Esophagus squamous epithelium (tissue), 5 donors: Measurements from ENCODE around the gene CNTN2. TPM values are rescaled to one million over a fixed set of nuclear protein-coding genes. Genes with fewer than 3 reads are reported as not detected.

Source experiments
- DNase-seq: peaks from one replicate; lab custom pipeline; 2025; lab: John Stamatoyannopoulos, UW
- H3K27ac ChIP-seq, 4 donors: fragments of 200-600 bp; sonication (generic); one replicate each; pipeline ENCODE4 v1.5.1; 2016 to 2019; ENCODE audit warnings: mild to moderate bottlenecking in 1 of 4
- H3K27me3 ChIP-seq, 4 donors: fragments of 200-600 bp; sonication (generic); 1 replicate in 3 of 4; 2 replicates in 1 of 4; pipeline versions ENCODE4 v1.5.1 to v1.6.0; 2017 to 2021; ENCODE audit warnings: antibody characterized with exemption in 1 of 4
- H3K36me3 ChIP-seq, 3 donors: fragments of 200-600 bp; sonication (generic); one replicate each; pipeline ENCODE4 v1.5.1; 2016 to 2019
- H3K4me1 ChIP-seq, 3 donors: fragments of 200-600 bp; sonication (generic); one replicate each; pipeline ENCODE4 v1.5.1; 2017 to 2019
- H3K4me3 ChIP-seq, 4 donors: fragments of 200-600 bp; sonication (generic); 1 replicate in 3 of 4; 2 replicates in 1 of 4; pipeline ENCODE4 v1.5.1; 2016 to 2019; ENCODE audit warnings: mild to moderate bottlenecking in 2 of 4, moderate library complexity in 1 of 4
- H3K9me3 ChIP-seq, 3 donors: fragments of 200-600 bp; sonication (generic); one replicate each; pipeline ENCODE4 v1.5.1; 2016 to 2019
- POLR2A ChIP-seq, 4 donors: fragments of 450-650 bp; IDR thresholded peaks; one replicate each; pipeline ENCODE4 v1.6.1; 2017; ENCODE audit warnings: antibody characterized with exemption in 4 of 4, mild to moderate bottlenecking in 4 of 4, moderate library complexity in 3 of 4
- WGBS, 2 donors: methylation state at CpG; one replicate each; pipeline ENCODE4 v1.1.5; 2018; 5-methylcytosine and 5-hydroxymethylcytosine counted together
- intact Hi-C: fragments of 100-400 bp; cut with DNase I; formaldehyde crosslinking; loops from one replicate; pipeline ENCODE4 v1.15.0; 2022
- total RNA-seq, 4 donors: library from RNA; depleted of rRNA; stranded (reverse); fragments of >200 nt; gene quantifications; one replicate each; pipeline ENCODE4 v1.1.0, GENCODE V29; 2016
- TF ChIP-seq, protein P1 (sequence below), 6 experiments: fragments of 450-650 bp in 4 of 6; fragments of 200-600 bp in 2 of 6; sonication (generic) in 2 of 6; IDR thresholded peaks; one replicate each; pipeline ENCODE4 v1.5.1; 2016 to 2019; ENCODE audit warnings: antibody characterized with exemption in 6 of 6, mild to moderate bottlenecking in 4 of 6, moderate library complexity in 4 of 6
- donor health status: DM: yes; HTN: yes; CAD: no.

The CNTN2 gene
- total RNA-seq, 4 donors from 2014 or later: 0.19 TPM; not detected in 3

DNA sequence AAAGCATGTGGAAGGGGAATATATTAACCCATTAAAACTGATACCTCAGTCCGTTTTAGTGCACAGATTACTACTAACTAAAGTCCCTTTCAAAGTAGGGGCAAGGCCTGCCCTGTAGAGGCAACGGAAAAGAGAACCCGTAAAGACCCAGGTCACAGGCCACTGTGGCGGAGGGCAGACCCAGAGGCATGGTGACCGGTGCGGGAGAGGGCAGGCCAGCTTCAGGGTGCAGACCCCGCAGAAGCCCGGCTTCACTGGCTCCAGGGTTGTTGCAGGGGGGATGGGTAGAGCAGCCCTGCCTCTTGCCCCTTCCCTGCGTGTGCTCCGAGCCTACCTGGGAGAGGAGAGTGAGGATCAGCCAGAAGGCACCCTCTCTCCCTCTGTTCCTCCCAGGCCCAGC, 17.7 kb downstream of the CNTN2 start:
- no peaks in the 10 kb centered on the region for H3K36me3 ChIP-seq
- DNase-seq: no peak
- H3K9me3 ChIP-seq: no peaks in the 10 kb centered on the region
- peaks cover 0 to 29% (median 0%) of the 10 kb centered on the region in 4 donors for H3K27me3 ChIP-seq
- intact Hi-C loops: loop anchor here (5.0 kb wide), 1 partner anchor 68 kb away; no protein-coding TSS in a partner anchor
- H3K4me3 ChIP-seq: no peak overlapping the region
- H3K27ac ChIP-seq: no peak overlapping the region
- TF ChIP-seq, protein P1, sequence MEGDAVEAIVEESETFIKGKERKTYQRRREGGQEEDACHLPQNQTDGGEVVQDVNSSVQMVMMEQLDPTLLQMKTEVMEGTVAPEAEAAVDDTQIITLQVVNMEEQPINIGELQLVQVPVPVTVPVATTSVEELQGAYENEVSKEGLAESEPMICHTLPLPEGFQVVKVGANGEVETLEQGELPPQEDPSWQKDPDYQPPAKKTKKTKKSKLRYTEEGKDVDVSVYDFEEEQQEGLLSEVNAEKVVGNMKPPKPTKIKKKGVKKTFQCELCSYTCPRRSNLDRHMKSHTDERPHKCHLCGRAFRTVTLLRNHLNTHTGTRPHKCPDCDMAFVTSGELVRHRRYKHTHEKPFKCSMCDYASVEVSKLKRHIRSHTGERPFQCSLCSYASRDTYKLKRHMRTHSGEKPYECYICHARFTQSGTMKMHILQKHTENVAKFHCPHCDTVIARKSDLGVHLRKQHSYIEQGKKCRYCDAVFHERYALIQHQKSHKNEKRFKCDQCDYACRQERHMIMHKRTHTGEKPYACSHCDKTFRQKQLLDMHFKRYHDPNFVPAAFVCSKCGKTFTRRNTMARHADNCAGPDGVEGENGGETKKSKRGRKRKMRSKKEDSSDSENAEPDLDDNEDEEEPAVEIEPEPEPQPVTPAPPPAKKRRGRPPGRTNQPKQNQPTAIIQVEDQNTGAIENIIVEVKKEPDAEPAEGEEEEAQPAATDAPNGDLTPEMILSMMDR (IDR thresholded peaks at IDR 0.05): no peak
- no peak for TF ChIP-seq POLR2A (IDR thresholded peaks at IDR 0.05)
- peaks cover 0 to 7% (median 4%) of the 10 kb centered on the region in 3 donors for H3K4me1 ChIP-seq
- 82 to 90% methylated on average over 8 to 10 of the region's 10 CpGs for WGBS, 2 donors

DNA sequence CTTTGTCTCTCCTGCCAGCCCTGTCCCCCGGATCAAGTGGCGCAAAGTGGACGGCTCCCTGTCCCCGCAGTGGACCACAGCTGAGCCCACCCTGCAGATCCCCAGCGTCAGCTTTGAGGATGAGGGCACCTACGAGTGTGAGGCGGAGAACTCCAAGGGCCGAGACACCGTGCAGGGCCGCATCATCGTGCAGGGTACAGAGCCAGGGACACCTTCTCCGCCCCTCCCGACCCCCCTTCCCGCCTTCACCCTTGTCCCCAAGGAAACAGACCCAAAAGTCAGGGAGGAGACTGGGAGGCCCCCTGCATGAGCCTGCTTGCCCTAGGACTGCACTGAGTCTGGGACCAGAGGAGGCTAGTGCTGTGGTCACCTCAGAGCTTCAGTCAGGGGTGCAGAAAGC, 18.2 kb downstream of the CNTN2 start:
- TF ChIP-seq, protein P1 (IDR thresholded peaks at IDR 0.05): no peak
- no peak for TF ChIP-seq POLR2A (IDR thresholded peaks at IDR 0.05)

DNA sequence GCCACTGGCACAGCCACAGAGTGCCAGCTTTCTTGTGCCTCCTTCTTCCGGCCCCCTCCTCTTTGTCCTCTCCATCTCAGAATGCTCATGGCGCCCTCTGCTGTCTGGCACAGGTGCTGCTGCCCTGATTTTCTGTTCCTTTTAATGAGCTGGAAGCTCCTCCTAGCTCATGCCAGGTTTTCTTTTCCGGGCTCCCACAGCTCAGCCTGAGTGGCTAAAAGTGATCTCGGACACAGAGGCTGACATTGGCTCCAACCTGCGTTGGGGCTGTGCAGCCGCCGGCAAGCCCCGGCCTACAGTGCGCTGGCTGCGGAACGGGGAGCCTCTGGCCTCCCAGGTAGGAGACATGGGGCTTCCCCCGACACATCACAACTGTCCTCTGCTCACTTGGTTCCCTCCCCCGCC, 18.7 kb downstream of the CNTN2 start:
- no peak for DNase-seq
- H3K9me3 ChIP-seq: no peaks in the 10 kb centered on the region
- H3K4me3 ChIP-seq: no peak overlapping the region
- intact Hi-C loops: loop anchor here (5.0 kb wide), 1 partner anchor 69 kb away; no protein-coding TSS in a partner anchor
- no peak overlapping the region for H3K27ac ChIP-seq
- H3K4me1 ChIP-seq: peaks cover 0 to 7% (median 4%) of the 10 kb centered on the region in 3 donors
- H3K36me3 ChIP-seq: no peaks in the 10 kb centered on the region
- no peak for TF ChIP-seq POLR2A (IDR thresholded peaks at IDR 0.05)
- TF ChIP-seq, protein P1 (IDR thresholded peaks at IDR 0.05): peak; percentile 56 to 86 (median 78)
- H3K27me3 ChIP-seq: peaks cover 0 to 22% (median 0%) of the 10 kb centered on the region in 4 donors
- 0 to 5% methylated on average over 3 to 4 of the region's 13 CpGs for WGBS, 2 donors

More for the DNA sequence above, 18.2 kb downstream of the CNTN2 start:
- Histone ChIP-seq H3K27ac (no peak overlapping the region), H3K4me1 (peaks cover 0 to 7% (median 4%) of the 10 kb centered on the region in 3 donors), H3K36me3 (no peaks in the 10 kb centered on the region), H3K9me3 (no peaks in the 10 kb centered on the region), H3K27me3 (peaks cover 0 to 24% (median 0%) of the 10 kb centered on the region in 4 donors), H3K4me3 (no peak overlapping the region)
- intact Hi-C loops: loop anchor here (5.0 kb wide), 1 partner anchor 69 kb away; no protein-coding TSS in a partner anchor
- DNase-seq: no peak
- WGBS, 2 donors: 78% methylated on average over 10 of the region's 14 CpGs; no CpG with 5 or more reads in 1 of the 2 donors

DNA sequence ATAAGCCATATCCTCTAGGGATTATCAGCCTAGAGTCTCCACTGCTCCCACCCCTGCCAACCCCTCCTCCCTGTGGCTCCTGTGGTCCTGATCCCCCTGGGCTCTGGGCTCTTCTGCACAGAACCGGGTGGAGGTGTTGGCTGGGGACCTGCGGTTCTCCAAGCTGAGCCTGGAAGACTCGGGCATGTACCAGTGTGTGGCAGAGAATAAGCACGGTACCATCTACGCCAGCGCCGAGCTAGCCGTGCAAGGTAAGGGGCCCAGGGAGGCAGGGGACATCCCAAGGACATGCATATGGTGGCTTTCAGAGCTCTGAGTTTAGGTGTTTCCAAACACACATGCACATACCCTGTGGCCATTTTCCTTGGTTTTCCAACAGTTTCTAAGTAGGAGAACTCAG, 19.3 kb downstream of the CNTN2 start:
- Histone ChIP-seq H3K27me3 (peaks cover 0 to 15% (median 0%) of the 10 kb centered on the region in 4 donors), H3K27ac (no peak overlapping the region), H3K4me1 (peaks cover 0 to 7% (median 4%) of the 10 kb centered on the region in 3 donors), H3K4me3 (no peak overlapping the region), H3K36me3 (no peaks in the 10 kb centered on the region), H3K9me3 (no peaks in the 10 kb centered on the region)
- intact Hi-C loops: loop anchor here (5.0 kb wide), 1 partner anchor 70 kb away; no protein-coding TSS in a partner anchor
- no peak for DNase-seq
- WGBS, 2 donors: 94% methylated on average over 5 of the region's 8 CpGs; no CpG with 5 or more reads in 1 of the 2 donors
- TF ChIP-seq, protein P1 (IDR thresholded peaks at IDR 0.05): no peak
- no peak for TF ChIP-seq POLR2A (IDR thresholded peaks at IDR 0.05)

DNA sequence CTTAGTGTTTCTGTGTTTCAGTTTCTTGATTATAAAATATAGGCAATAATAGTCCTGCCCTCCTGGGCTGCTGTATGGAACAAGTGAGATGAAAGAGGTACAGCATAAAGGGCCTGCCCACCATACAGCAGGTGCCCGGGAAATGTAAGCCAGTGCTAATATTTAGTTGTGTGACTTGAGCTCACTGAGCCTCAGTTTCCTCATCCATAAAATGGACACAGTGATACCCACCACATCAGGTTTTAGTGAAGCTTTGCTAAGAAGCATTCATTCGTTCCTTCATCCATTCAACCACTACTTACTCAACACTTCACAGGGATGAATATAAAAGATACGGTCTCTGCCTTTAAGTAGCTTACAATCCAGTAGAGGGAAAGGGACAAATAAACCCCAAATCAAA, 19.9 kb downstream of the CNTN2 start:
- Histone ChIP-seq H3K4me1 (peaks cover 0 to 7% (median 4%) of the 10 kb centered on the region in 3 donors), H3K36me3 (no peaks in the 10 kb centered on the region), H3K27me3 (peaks cover 0 to 14% (median 0%) of the 10 kb centered on the region in 4 donors), H3K27ac (no peak overlapping the region), H3K9me3 (no peaks in the 10 kb centered on the region), H3K4me3 (no peak overlapping the region)
- intact Hi-C loops: loop anchor here (5.0 kb wide), 1 partner anchor 71 kb away; no protein-coding TSS in a partner anchor
- WGBS, 2 donors: 64 to 93% methylated on average over 3 of the region's 3 CpGs
- DNase-seq: no peak
- TF ChIP-seq, protein P1 (IDR thresholded peaks at IDR 0.05): no peak
- no peak for TF ChIP-seq POLR2A (IDR thresholded peaks at IDR 0.05)
